T-cell (primary cell): Measurements from ENCODE around the gene CCDC81. TPM values are rescaled to one million over a fixed set of nuclear protein-coding genes. Genes with fewer than 3 reads are reported as not detected.

ENCODE experiments used
- ATAC-seq, 4 experiments: fragments of 200-7000 bp in 3 of 4; fragments of 150-1000 bp in 1 of 4; cut with Tn5 transposase; replicated peaks in 1 of 4; 1 replicate in 3 of 4; 2 replicates in 1 of 4; pipeline ENCODE4 v1.10.0; 2021; ENCODE audit warnings: moderate library complexity in 3 of 4, mild to moderate bottlenecking in 2 of 4, moderate number of reproducible peaks in 1 of 4
- CTCF ChIA-PET, 2 donors: fragments of 300-600 bp; sonication (Branson Sonifier 250); formaldehyde crosslinking; loops; one replicate each; lab custom pipeline; 2022; ENCODE audit warnings: antibody characterized with exemption in 2 of 2; lab: Charles Lee
- POLR2A ChIA-PET, 2 donors: fragments of 300-600 bp; sonication (Branson Sonifier 250); formaldehyde crosslinking; loops; one replicate each; lab custom pipeline; 2022; ENCODE audit warnings: antibody characterized with exemption in 2 of 2; lab: Charles Lee
- DNase-seq, 35 experiments: peaks; one replicate each; pipeline versions ENCODE4 v3.0.0 to v3.0.0-alpha.2; 2013 to 2023
- H3K27ac ChIP-seq: one replicate; pipeline ENCODE4 v1.5.1; 2013; ENCODE audit warnings: low read length
- H3K27me3 ChIP-seq, 2 experiments: replicated peaks in 1 of 2; 1 replicate in 1 of 2; 2 replicates in 1 of 2; pipeline versions ENCODE4 v1.6.1 to v1.7.0; 2013; ENCODE audit warnings: low read length in 1 of 2, mixed read lengths in 1 of 2; ENCODE audit not compliant: control insufficient read depth in 2 of 2, insufficient read depth in 2 of 2; ENCODE audit errors: extremely low read depth in 1 of 2
- H3K36me3 ChIP-seq, 2 donors: 1 replicate in 1 of 2; 2 replicates in 1 of 2; pipeline versions ENCODE4 v1.6.1 to v1.7.0; 2013; ENCODE audit warnings: low read length in 1 of 2; ENCODE audit not compliant: control insufficient read depth in 2 of 2, insufficient read depth in 1 of 2; ENCODE audit errors: extremely low read depth in 1 of 2
- H3K4me1 ChIP-seq, 2 experiments: 1 replicate in 1 of 2; 2 replicates in 1 of 2; pipeline versions ENCODE4 v1.6.1 to v1.7.0; 2013; ENCODE audit warnings: low read length in 2 of 2, mixed read lengths in 1 of 2; ENCODE audit not compliant: insufficient read depth in 2 of 2, control insufficient read depth in 1 of 2; ENCODE audit errors: extremely low read depth in 1 of 2
- H3K4me3 ChIP-seq, 2 donors: 1 replicate in 1 of 2; 2 replicates in 1 of 2; pipeline versions ENCODE4 v1.5.1 to v1.7.0; 2013; ENCODE audit warnings: mild to moderate bottlenecking in 2 of 2, low read length in 1 of 2, moderate library complexity in 1 of 2; ENCODE audit not compliant: control insufficient read depth in 1 of 2; ENCODE audit errors: extremely low read depth in 1 of 2
- H3K9me3 ChIP-seq: 2 replicates; pipeline ENCODE4 v1.7.0; 2013
- H3K27ac Mint-ChIP-seq, 2 donors: one replicate each; pipeline ENCODE4 v1.8.0; 2020 to 2021; ENCODE audit warnings: mild to moderate bottlenecking in 2 of 2, mixed read lengths in 2 of 2
- H3K27me3 Mint-ChIP-seq, 2 donors: one replicate each; pipeline ENCODE4 v1.8.0; 2021 to 2022; ENCODE audit warnings: mixed read lengths in 2 of 2
- H3K36me3 Mint-ChIP-seq: one replicate; pipeline ENCODE4 v1.8.0; 2021; ENCODE audit warnings: mixed read lengths
- H3K4me1 Mint-ChIP-seq, 3 donors: one replicate each; pipeline ENCODE4 v1.8.0; 2020 to 2022; ENCODE audit warnings: mixed read lengths in 3 of 3, mild to moderate bottlenecking in 1 of 3
- H3K4me3 Mint-ChIP-seq, 3 donors: one replicate each; pipeline ENCODE4 v1.8.0; 2020 to 2022; ENCODE audit warnings: mild to moderate bottlenecking in 3 of 3, mixed read lengths in 3 of 3, moderate library complexity in 3 of 3
- H3K9me3 Mint-ChIP-seq, 3 donors: one replicate each; pipeline ENCODE4 v1.8.0; 2020 to 2022; ENCODE audit warnings: mixed read lengths in 3 of 3
- WGBS: methylation state at CpG from one replicate; pipeline ENCODE4 v1.1.5; 2013; ENCODE audit warnings: missing lambda C conversion rate; ENCODE audit not compliant: insufficient coverage; 5-methylcytosine and 5-hydroxymethylcytosine counted together
- total RNA-seq, 35 experiments: library from RNA in 6 of 35; stranded (reverse) in 6 of 35; fragments of 120-200 nt in 1 of 35; gene quantifications; one replicate each; pipeline versions ENCODE4 v1.2.1 to v1.2.4 and lab custom pipeline; 2013 to 2026

Gene CCDC81
- total RNA-seq, 5 donors from 2014 or later (not counting 1 experiment from before 2014, with no cell fraction given) = 0.47 to 1.3 (median 0.85) TPM

DNA sequence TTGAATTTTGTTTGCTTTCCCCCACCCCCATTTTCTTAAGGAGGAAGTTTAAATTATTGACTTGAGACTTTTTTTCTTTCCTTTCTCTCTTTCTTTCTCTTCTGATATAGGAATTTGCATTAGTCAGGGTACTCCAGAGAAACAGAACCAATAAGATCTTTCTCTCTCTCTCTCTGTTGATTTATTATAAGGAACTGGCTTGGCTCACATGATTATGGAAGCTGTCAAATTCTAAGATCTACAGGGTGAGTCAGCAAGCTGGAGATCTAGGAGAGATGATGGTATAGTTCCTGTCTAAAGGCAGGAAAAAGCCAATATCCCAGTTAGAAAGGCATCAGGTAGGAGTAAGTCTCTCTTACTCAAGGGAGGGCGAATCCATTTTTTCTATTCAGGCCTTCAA lies 64.0 kb downstream of the CCDC81 start:
- no peaks in the 10 kb centered on the region for H3K9me3 ChIP-seq
- Mint-ChIP-seq H3K36me3 (peaks cover under 1% of the 10 kb centered on the region), H3K27ac (no peak overlapping the region), H3K4me1 (no peaks in the 10 kb centered on the region), H3K27me3 (no peaks in the 10 kb centered on the region), H3K4me3 (no peak overlapping the region), H3K9me3 (no peaks in the 10 kb centered on the region)
- H3K27me3 ChIP-seq = no peaks in the 10 kb centered on the region
- no peak for DNase-seq
- no peak for ATAC-seq
- no CpG with 5 or more reads among the region's 1 CpG for WGBS
- no peaks in the 10 kb centered on the region for H3K36me3 ChIP-seq
- no peaks in the 10 kb centered on the region for H3K4me1 ChIP-seq
- no peak overlapping the region for H3K27ac ChIP-seq
- ChIA-PET POLR2A (no interaction called here), CTCF (no interaction called here)
- H3K4me3 ChIP-seq = no peak overlapping the region

DNA sequence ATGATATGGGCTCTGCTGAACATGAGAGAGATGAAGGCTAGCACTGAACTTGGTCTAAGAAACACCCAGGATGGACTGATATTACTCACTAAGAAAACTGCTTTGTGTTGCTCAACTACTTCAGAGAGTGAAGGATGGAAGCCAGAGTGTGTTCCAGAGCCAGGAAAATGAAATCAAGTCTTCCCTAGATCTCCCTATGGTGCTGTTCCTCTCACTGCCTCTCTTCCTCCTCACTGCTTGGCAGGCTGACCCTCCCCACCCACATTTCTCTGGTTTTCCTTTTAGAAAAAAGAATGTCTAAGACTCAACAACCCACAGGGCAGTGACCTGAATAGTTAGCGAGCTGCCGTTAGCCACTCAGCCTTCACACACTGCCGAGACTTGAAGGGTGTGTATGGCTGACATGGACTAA lies 65.6 kb downstream of the CCDC81 start:
- Mint-ChIP-seq H3K27me3 (no peaks in the 10 kb centered on the region), H3K27ac (no peak overlapping the region), H3K9me3 (no peaks in the 10 kb centered on the region), H3K36me3 (peaks cover 13% of the 10 kb centered on the region), H3K4me3 (no peak overlapping the region), H3K4me1 (no peaks in the 10 kb centered on the region)
- H3K4me1 ChIP-seq = no peaks in the 10 kb centered on the region
- ATAC-seq (no peak), DNase-seq (no peak)
- H3K9me3 ChIP-seq = no peaks in the 10 kb centered on the region
- ChIA-PET POLR2A (no interaction called here), CTCF (no interaction called here)
- no peak overlapping the region for H3K4me3 ChIP-seq
- WGBS = no CpG with 5 or more reads among the region's 3 CpGs
- no peaks in the 10 kb centered on the region for H3K36me3 ChIP-seq
- H3K27me3 ChIP-seq = no peaks in the 10 kb centered on the region
- H3K27ac ChIP-seq = no peak overlapping the region

DNA sequence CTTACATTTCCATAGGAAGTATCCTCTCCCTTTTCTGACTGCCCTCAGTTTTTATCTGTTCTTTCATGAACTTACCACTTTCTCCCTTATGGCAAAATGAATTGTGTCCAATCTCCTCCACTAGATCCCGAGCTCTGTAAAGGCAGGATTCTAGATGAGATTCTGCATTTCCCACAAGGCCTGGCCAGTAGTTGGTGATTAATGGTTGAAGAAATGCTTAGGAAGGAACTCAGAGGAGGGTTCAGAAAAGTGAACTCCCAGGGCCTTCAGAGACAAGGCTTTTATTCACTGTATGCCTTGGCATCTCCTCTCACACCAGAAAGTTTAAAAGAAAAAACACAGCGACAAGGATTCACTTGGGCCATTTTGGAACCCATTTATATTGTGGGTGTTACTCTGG lies 66.2 kb downstream of the CCDC81 start:
- Mint-ChIP-seq H3K27me3 (no peaks in the 10 kb centered on the region), H3K9me3 (no peaks in the 10 kb centered on the region), H3K36me3 (peaks cover 13% of the 10 kb centered on the region), H3K27ac (no peak overlapping the region), H3K4me3 (no peak overlapping the region), H3K4me1 (no peaks in the 10 kb centered on the region)
- Histone ChIP-seq H3K36me3 (no peaks in the 10 kb centered on the region), H3K4me3 (no peak overlapping the region), H3K27me3 (no peaks in the 10 kb centered on the region), H3K4me1 (no peaks in the 10 kb centered on the region), H3K27ac (no peak overlapping the region), H3K9me3 (no peaks in the 10 kb centered on the region)
- ATAC-seq (no peak), DNase-seq (no peak)
- ChIA-PET CTCF (interaction anchor here in 1 of 2 donors (0.9 kb wide), 1 partner anchor 9 kb away, joined by 3 read pairs; no protein-coding TSS in a partner anchor), POLR2A (no interaction called here)
- no CpG with 5 or more reads among the region's 2 CpGs for WGBS

DNA sequence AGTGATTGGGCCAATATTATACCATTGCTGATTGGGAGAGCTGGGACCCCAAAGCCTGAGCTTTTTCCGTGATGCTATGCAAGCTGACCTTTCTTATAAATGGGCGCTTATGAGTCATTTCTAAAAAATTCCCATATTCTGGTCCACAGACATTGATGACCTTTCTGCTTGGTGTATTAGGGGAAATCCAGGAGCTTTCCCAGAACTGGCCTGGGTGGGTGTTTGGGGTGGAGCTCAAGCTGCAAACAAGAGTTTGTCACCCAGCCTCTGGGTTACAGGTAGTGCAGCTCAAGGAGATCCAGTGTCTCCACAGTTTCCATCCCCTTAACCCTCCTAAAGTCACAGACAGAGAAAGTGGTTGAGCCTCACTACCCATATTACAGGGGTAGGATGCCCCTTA lies 67.7 kb downstream of the CCDC81 start:
- CTCF ChIA-PET = no interaction called here
- H3K4me1 Mint-ChIP-seq = no peaks in the 10 kb centered on the region
- peaks cover 13% of the 10 kb centered on the region for H3K36me3 Mint-ChIP-seq
- no peak overlapping the region for H3K4me3 ChIP-seq
- H3K27me3 ChIP-seq = no peaks in the 10 kb centered on the region
- H3K4me1 ChIP-seq = no peaks in the 10 kb centered on the region
- no peak overlapping the region for H3K27ac Mint-ChIP-seq
- H3K4me3 Mint-ChIP-seq = no peak overlapping the region
- no peaks in the 10 kb centered on the region for H3K27me3 Mint-ChIP-seq
- H3K9me3 ChIP-seq = no peaks in the 10 kb centered on the region
- POLR2A ChIA-PET = no interaction called here
- H3K27ac ChIP-seq = no peak overlapping the region
- no CpG with 5 or more reads among the region's 2 CpGs for WGBS
- DNase-seq = no peak
- H3K36me3 ChIP-seq = peaks cover 0 to 6% of the 10 kb centered on the region in 2 donors
- no peaks in the 10 kb centered on the region for H3K9me3 Mint-ChIP-seq
- no peak for ATAC-seq

DNA sequence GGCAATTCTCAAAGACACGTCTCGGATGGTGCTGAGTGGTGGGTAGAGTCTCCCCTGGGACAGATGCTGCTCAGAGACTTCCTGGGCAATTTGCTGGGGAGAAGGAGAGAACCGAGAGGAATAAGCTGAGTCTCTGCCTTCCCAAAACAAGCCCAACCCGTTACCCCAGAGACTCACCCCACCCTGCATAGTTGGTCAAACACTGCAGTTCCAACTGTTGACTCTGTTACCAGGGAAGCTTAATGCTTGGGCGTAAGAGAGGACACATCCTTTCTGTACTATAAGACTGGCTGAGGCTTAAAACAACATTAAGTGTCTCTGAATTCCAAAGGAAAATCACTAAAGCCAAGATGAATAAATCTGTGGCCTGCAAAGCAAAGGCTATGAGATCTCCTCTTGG lies 68.1 kb downstream of the CCDC81 start:
- Histone ChIP-seq H3K4me1 (no peaks in the 10 kb centered on the region), H3K4me3 (no peak overlapping the region), H3K36me3 (peaks cover 0 to 6% of the 10 kb centered on the region in 2 donors), H3K27me3 (no peaks in the 10 kb centered on the region), H3K9me3 (no peaks in the 10 kb centered on the region), H3K27ac (no peak overlapping the region)
- Mint-ChIP-seq H3K9me3 (no peaks in the 10 kb centered on the region), H3K27me3 (no peaks in the 10 kb centered on the region), H3K4me3 (no peak overlapping the region), H3K27ac (no peak overlapping the region), H3K4me1 (no peaks in the 10 kb centered on the region), H3K36me3 (peaks cover 13% of the 10 kb centered on the region)
- DNase-seq (no peak), ATAC-seq (no peak)
- ChIA-PET POLR2A (interaction anchor here in 1 of 2 donors (0.6 kb wide), 1 partner anchor 881 kb away, joined by 3 read pairs; no protein-coding TSS in a partner anchor), CTCF (no interaction called here)
- WGBS = no CpG with 5 or more reads among the region's 5 CpGs

DNA sequence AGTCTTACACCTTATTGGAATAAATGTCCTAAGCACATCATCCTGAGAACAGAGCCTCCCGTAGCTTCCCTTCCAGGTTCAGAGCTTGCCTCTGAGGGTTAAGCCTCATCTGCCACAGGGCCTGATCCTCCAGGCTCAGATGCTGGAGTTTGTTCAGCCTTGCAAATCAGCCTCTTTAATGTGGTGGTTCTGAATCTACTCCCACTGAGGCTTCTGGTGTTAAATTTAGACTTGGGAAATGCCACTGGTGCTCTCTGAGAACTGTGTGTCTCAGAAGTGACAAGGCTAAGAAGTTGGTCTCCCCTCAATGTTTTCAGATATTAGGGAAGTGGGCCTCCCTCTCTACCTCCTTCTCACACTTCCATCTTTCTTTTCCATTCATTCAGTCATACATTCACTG lies 68.7 kb downstream of the CCDC81 start:
- Histone ChIP-seq H3K27ac (no peak overlapping the region), H3K27me3 (no peaks in the 10 kb centered on the region), H3K4me3 (no peak overlapping the region), H3K36me3 (peaks cover 0 to 6% of the 10 kb centered on the region in 2 donors), H3K4me1 (peaks cover 0 to 5% of the 10 kb centered on the region in 2 experiments), H3K9me3 (no peaks in the 10 kb centered on the region)
- ChIA-PET POLR2A (interaction anchor here in 1 of 2 donors (0.6 kb wide), 1 partner anchor 882 kb away, joined by 3 read pairs; no protein-coding TSS in a partner anchor), CTCF (no interaction called here)
- no CpG with 5 or more reads among the region's 1 CpG for WGBS
- Mint-ChIP-seq H3K27ac (no peak overlapping the region), H3K4me1 (peaks cover 0 to 3% (median 2%) of the 10 kb centered on the region in 3 donors), H3K27me3 (no peaks in the 10 kb centered on the region), H3K9me3 (no peaks in the 10 kb centered on the region), H3K4me3 (no peak overlapping the region), H3K36me3 (peaks cover 13% of the 10 kb centered on the region)
- ATAC-seq = no peak
- DNase-seq = no peak

DNA sequence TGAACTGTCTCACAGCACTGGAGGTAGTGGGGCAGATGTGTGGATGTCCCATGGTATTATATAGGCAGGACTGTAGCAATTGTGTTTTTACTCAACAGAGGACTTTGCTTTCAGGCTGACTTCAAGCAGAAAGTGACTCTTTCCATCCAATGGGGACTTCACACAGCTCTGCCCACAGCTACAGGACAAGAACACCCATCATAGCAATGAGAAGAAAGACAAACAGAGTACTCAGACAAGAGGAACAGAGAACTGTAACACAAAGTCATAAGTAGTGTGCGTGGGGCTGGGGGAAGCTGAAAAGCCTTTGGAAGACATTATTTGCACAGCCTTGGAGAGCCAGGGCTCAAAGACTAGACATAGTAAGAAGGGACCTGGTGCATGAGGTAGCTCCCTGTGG lies 70.3 kb downstream of the CCDC81 start:
- Histone ChIP-seq H3K4me1 (peaks cover 0 to 6% of the 10 kb centered on the region in 2 experiments), H3K36me3 (peaks cover 0 to 6% of the 10 kb centered on the region in 2 donors), H3K27ac (no peak overlapping the region), H3K4me3 (no peak overlapping the region), H3K27me3 (no peaks in the 10 kb centered on the region), H3K9me3 (no peaks in the 10 kb centered on the region)
- no peak for ATAC-seq
- WGBS = 83% methylated on average over 1 of the region's 1 CpG
- peaks cover 13% of the 10 kb centered on the region for H3K36me3 Mint-ChIP-seq
- CTCF ChIA-PET = interaction anchor here in 1 of 2 donors (0.7 kb wide), 1 partner anchor 9 kb away, joined by 3 read pairs; no protein-coding TSS in a partner anchor
- POLR2A ChIA-PET = no interaction called here
- no peaks in the 10 kb centered on the region for H3K9me3 Mint-ChIP-seq
- peaks cover 0 to 3% (median 2%) of the 10 kb centered on the region in 3 donors for H3K4me1 Mint-ChIP-seq
- no peak overlapping the region for H3K4me3 Mint-ChIP-seq
- H3K27ac Mint-ChIP-seq = no peak overlapping the region
- no peaks in the 10 kb centered on the region for H3K27me3 Mint-ChIP-seq
- DNase-seq = no peak
